ENCODE results near the gene SLC9A7.

Gene SLC9A7

GRCh38 chrX:46647251-46647650, 111.7 kb downstream of the SLC9A7 start:
- DNase-seq (ENCODE audit: low spot score) = no peak

- no peak for DNase-seq (ENCODE audit: low spot score)
These were observed 113.3 kb downstream of the SLC9A7 start for GRCh38 chrX:46645614-46646013.

GRCh38 chrX:46643636-46644035, 115.3 kb downstream of the SLC9A7 start:
- no peak for DNase-seq (ENCODE audit: low spot score)

GRCh38 chrX:46642145-46642544, 116.8 kb downstream of the SLC9A7 start:
- no peak for DNase-seq (ENCODE audit: low spot score)

GRCh38 chrX:46637938-46638337, 121.0 kb downstream of the SLC9A7 start:
- no peak for DNase-seq (ENCODE audit: low spot score)

GRCh38 chrX:46636223-46636622, 122.7 kb downstream of the SLC9A7 start:
- DNase-seq (ENCODE audit: low spot score) = no peak

GRCh38 chrX:46635186-46635585, 123.7 kb downstream of the SLC9A7 start:
- DNase-seq (ENCODE audit: low spot score) = no peak

GRCh38 chrX:46634577-46634976, 124.3 kb downstream of the SLC9A7 start:
- DNase-seq (ENCODE audit: low spot score) = no peak

GRCh38 chrX:46630141-46630540, 128.8 kb downstream of the SLC9A7 start:
- no peak for DNase-seq (ENCODE audit: low spot score)

GRCh38 chrX:46628460-46629371, 130.2 kb downstream of the SLC9A7 start:
- peak; percentile 29 for DNase-seq (ENCODE audit: low spot score)

GRCh38 chrX:46627711-46628419, 131.1 kb downstream of the SLC9A7 start:
- no peak for DNase-seq (ENCODE audit: low spot score)

- DNase-seq (ENCODE audit: low spot score) = no peak
These were observed 131.9 kb downstream of the SLC9A7 start for GRCh38 chrX:46627062-46627461.

- DNase-seq (ENCODE audit: low spot score) = peak; percentile 38
These were observed 132.4 kb downstream of the SLC9A7 start for GRCh38 chrX:46626566-46626965.

- no peak for DNase-seq (ENCODE audit: low spot score)
These were observed 134.7 kb downstream of the SLC9A7 start for GRCh38 chrX:46624090-46624786.

GRCh38 chrX:46621572-46621971, 137.3 kb downstream of the SLC9A7 start:
- no peak for DNase-seq (ENCODE audit: low spot score)

- DNase-seq (ENCODE audit: low spot score) = no peak
These were observed 138.4 kb downstream of the SLC9A7 start for GRCh38 chrX:46620505-46620904.

- no peak for DNase-seq (ENCODE audit: low spot score)
These were observed 140.0 kb downstream of the SLC9A7 start for GRCh38 chrX:46618947-46619346.

- no peak for DNase-seq (ENCODE audit: low spot score)
These were observed 141.0 kb downstream of the SLC9A7 start for GRCh38 chrX:46617906-46618305.

GRCh38 chrX:46611658-46612362, 147.1 kb downstream of the SLC9A7 start:
- no peak for DNase-seq (ENCODE audit: low spot score)

GRCh38 chrX:46610070-46610658, 148.8 kb downstream of the SLC9A7 start:
- DNase-seq (ENCODE audit: low spot score) = no peak

- no peak for DNase-seq (ENCODE audit: low spot score)
These were observed 151.0 kb downstream of the SLC9A7 start for GRCh38 chrX:46607916-46608315.

All from Ammon's horn (tissue), 1 donor.